Hindlimb muscle (tissue), 1 donor: ENCODE measurements around the gene TEAD1. TPM values are rescaled to one million over a fixed set of nuclear protein-coding genes. Genes with fewer than 3 reads are reported as not detected.
A peak's percentile ranks its signal among the peaks of the same experiment; 100 is the strongest.

Source experiments
- DNase-seq: peaks from one replicate; pipeline ENCODE4 v3.0.0-alpha.2; 2013
- polyA plus RNA-seq: library from polyadenylated mRNA; unstranded; fragments of 120-200 nt; gene quantifications from one replicate; pipeline ENCODE4 v1.2.1, GENCODE V29; 2013; ENCODE audit not compliant: insufficient read length

The TEAD1 gene
- polyA plus RNA-seq, 1 donor = 95.3 TPM

DNA sequence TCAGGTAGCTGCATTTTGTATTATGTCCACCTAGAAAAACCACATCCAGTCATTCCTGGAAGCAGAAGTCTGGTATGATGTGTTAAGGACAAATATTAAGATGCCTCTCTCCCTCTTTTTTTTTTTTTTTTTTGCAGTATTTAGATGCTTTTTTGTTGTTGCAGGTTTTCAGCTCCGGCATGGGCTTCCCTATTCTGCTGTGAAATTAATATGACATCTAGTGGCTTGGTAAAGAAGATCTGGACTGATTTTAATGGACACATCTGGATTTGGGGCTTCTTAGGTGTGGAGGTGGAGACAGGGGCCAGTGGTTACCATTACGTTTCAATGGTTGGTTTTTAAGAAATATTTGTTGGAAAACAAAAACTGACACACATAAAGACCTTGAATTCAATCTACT, 287.4 kb downstream of the TEAD1 start:
- no peak for DNase-seq

- no peak for DNase-seq
Observed at GRCh38 chr11:12962306-12962705, 288.1 kb downstream of the TEAD1 start.

GRCh38 chr11:12963051-12963450, 288.8 kb downstream of the TEAD1 start:
- DNase-seq = no peak

- peak; percentile 47 for DNase-seq
Observed at GRCh38 chr11:12963792-12964536, 289.7 kb downstream of the TEAD1 start.

DNA sequence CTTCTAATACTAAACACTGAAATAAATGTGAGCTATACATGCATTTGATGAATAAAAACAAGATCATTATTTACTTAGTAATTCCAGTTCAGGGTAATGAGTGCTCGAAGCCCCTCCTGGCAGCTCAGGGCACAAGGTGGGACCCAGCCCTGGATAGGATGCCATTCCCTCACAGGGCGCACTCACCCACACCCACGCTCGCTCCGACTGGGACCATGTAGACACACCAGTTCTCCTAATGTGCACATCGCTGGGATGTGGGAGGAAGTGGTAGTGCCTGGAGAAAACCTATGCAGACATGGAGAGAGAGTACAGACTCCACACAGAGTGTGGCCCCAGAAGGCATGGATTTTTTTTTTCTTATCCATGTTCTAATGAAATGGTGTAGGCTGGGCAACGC, 290.4 kb downstream of the TEAD1 start:
- DNase-seq = no peak

- no peak for DNase-seq
Observed at GRCh38 chr11:12966002-12966401, 291.8 kb downstream of the TEAD1 start.

GRCh38 chr11:12968101-12968500, 293.9 kb downstream of the TEAD1 start:
- no peak for DNase-seq

- no peak for DNase-seq
Observed at GRCh38 chr11:12968826-12969225, 294.6 kb downstream of the TEAD1 start.

GRCh38 chr11:12971955-12972354, 297.7 kb downstream of the TEAD1 start:
- DNase-seq = no peak

GRCh38 chr11:12973528-12974181, 299.4 kb downstream of the TEAD1 start:
- DNase-seq = no peak

DNA sequence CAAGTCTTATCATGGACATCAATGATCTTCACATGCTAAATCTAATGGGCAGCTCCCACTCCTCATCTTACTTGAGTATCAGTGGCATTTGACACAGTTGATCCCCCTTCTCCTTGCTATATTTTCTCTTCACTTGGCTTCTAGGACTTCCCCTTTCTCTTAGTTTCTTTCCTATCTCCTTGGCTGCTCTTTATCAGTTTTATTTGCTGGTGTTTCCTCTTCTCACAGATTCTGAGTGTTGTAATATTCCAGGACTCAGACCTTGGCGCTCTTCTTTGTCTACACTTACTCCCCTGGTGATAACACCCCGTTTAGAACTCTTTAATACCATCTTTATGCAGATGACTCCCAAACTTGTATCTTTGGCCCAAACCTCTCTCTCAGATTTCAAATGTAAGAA, 301.0 kb downstream of the TEAD1 start:
- DNase-seq = no peak

- no peak for DNase-seq
Observed at GRCh38 chr11:12979928-12980689, 305.9 kb downstream of the TEAD1 start.

GRCh38 chr11:12981676-12982522, 307.7 kb downstream of the TEAD1 start:
- DNase-seq = no peak

DNA sequence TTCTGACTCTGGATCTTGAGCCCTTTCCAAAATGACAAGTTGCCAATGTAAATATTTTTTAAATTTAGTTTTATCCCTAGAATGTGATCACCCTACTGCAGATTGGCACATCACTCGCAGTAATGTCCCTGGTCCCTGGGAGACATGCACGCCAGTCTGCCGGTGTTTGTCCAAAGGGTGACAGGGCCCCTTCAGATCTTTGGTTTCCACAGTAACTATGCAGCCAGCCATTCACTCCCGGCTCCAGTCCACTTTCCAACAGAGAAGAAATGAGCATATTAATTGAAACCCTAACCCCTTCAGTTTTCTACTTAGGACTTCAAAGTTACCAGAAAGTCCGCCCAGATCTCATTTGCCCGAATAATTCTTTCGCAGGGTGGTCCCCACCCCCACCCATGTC, 309.1 kb downstream of the TEAD1 start:
- no peak for DNase-seq

GRCh38 chr11:12986194-12986898, 312.1 kb downstream of the TEAD1 start:
- no peak for DNase-seq

DNA sequence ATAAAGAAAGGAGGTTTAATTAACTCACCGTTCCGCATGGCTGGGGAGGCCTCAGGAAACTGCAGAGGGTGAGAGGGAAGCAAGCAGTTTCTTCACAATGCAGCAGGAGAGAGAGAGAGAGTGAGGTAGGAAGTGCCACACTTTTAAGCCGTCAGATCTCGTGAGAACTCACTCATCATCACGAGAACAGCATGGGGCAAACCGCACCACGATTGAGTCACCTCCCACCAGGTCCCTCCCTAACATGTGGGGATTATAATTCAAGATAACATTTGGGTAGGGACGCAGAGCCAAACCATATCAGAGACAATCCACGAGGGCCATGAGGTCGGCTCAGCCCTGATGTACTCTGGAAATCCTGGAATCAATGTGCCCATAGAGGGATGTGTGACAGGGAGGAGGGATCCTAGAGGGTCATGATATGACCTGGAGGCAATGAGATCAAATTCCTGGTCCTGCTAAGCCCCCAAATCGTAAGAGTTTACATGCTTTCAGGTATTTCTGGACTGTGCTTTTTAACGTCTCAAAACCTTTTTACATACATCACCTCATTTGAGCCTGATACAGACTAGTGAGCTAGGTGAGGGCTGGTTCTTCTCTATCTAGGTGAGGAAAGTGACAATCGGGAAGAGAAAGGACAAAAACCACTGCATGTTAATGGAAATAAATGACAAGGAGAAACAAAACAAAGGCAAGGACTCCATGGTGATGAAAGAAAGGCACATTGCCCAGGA, 315.4 kb downstream of the TEAD1 start:
- no peak for DNase-seq

DNA sequence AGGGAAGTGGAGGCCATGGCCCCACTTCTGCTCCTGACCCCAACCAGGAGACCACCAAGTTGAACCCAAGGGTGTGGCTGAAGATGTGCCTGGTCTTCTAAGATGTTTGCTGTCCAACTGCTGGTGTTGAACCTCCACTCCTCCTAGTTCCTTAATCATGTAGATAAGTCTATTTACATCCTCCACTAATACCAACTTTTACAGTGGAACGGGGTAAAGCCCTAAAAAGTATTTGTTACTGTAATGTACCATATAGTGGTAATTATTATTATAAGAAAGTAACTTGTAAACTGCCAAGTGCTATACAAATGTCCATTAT, 315.9 kb downstream of the TEAD1 start:
- no peak for DNase-seq

DNA sequence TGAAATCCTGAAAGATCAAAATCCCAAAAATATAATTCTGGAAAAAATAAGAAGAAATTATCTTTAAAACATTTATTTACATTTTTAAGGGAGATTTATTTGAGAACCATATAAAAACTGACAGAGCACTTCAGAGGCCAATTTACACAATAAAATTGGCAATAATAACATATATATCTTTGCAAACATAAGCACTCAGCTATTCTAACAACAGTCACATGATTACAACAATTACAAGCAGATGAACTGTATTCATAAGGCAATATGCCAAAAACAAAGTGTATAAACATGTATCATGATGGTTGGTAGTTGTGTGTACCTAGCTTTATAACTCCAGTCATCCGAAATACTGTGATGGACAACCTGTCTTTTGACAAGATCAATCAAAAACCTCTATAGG, 317.2 kb downstream of the TEAD1 start:
- no peak for DNase-seq

- DNase-seq = no peak
Observed at GRCh38 chr11:12993626-12994025, 319.4 kb downstream of the TEAD1 start.
